Brain microvascular endothelial cell (primary cell): ENCODE measurements around the gene YPEL4.

Source experiments
- DNase-seq: peaks from one replicate; pipeline ENCODE4 v3.0.0-alpha.2; 2020
- H3K27ac ChIP-seq: fragments of 250-450 bp; sonication (Bioruptor Pico); 2 replicates; pipeline ENCODE4 v1.5.1; 2020; ENCODE audit warnings: mild to moderate bottlenecking, moderate library complexity
- H3K27me3 ChIP-seq: fragments of 250-450 bp; sonication (Bioruptor Pico); replicated peaks from 2 replicates; pipeline ENCODE4 v1.5.1; 2020; ENCODE audit warnings: mild to moderate bottlenecking
- H3K36me3 ChIP-seq: fragments of 250-450 bp; sonication (Bioruptor Pico); replicated peaks from 2 replicates; pipeline ENCODE4 v1.5.1; 2020; ENCODE audit warnings: mild to moderate bottlenecking
- H3K4me3 ChIP-seq: 2 replicates; pipeline ENCODE4 v1.5.1; 2011; ENCODE audit warnings: low read depth, mild to moderate bottlenecking, control low read depth, low read length, moderate library complexity
- CTCF ChIP-seq: IDR thresholded peaks from 2 replicates; pipeline ENCODE4 v1.5.1; 2011; ENCODE audit warnings: low read depth, mild to moderate bottlenecking, moderate library complexity, low read length, control low read depth, inconsistent platforms; ENCODE audit errors: missing control alignments
- in situ Hi-C: cut with HindIII; loops from 2 replicates; pipeline ENCODE4 v1.10.0; 2017; ENCODE audit warnings: low sequenced_read_pairs, low pct_ligation_motif_present

Gene YPEL4

DNA sequence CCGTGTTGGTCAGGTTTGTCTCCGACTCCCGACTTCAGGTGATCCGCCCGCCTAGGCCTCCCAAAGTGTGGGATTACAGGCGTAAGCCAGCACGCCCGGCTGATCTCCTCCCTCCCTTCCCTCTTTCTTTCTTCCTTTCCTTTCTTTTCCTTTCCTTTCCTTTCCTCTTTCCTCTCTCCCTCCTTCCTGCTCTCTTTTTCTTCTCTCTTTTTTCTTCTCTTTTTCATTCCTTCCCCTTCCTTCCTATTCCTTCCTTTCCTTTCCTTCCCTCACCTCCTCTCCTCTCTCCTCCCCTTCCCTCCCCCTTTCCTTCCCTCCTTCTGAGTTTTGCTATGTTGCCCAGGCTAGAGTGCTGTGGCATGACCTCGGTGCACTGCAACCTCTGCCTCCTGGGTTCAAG, 14.3 kb upstream of the YPEL4 start:
- Histone ChIP-seq H3K36me3 (peaks cover 28% of the 10 kb centered on the region), H3K27ac (no peak overlapping the region), H3K27me3 (no peaks in the 10 kb centered on the region), H3K4me3 (no peak overlapping the region)
- no peak for DNase-seq
- in situ Hi-C loops, result no loop called here
- no peak for TF ChIP-seq CTCF

- DNase-seq, result no peak
- H3K4me3 ChIP-seq, result no peak overlapping the region
- H3K27ac ChIP-seq, result no peak overlapping the region
- no peak for TF ChIP-seq CTCF
- H3K36me3 ChIP-seq, result peaks cover 28% of the 10 kb centered on the region
- in situ Hi-C loops, result no loop called here
- H3K27me3 ChIP-seq, result no peaks in the 10 kb centered on the region
Observed at GRCh38 chr11:57662893-57663292, 13.2 kb upstream of the YPEL4 start.

DNA sequence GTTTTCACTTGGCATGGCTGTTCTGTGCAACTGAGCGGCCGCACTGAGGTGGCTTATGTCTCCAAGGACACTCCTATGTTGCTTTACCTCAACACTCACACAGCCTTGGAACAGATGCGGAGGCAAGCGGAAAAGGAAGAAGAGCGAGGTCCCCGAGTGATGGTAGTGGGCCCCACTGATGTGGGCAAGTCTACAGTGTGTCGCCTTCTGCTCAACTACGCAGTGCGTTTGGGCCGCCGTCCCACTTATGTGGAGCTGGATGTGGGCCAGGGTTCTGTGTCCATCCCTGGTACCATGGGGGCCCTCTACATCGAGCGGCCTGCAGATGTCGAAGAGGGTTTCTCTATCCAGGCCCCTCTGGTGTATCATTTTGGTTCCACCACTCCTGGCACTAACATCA, 10.0 kb upstream of the YPEL4 start:
- in situ Hi-C loops, result no loop called here
- no peaks in the 10 kb centered on the region for H3K27me3 ChIP-seq
- no peak overlapping the region for H3K4me3 ChIP-seq
- H3K27ac ChIP-seq, result no peak overlapping the region
- DNase-seq, result no peak
- TF ChIP-seq CTCF, result no peak
- peaks cover 28% of the 10 kb centered on the region for H3K36me3 ChIP-seq

- TF ChIP-seq CTCF, result no peak
- in situ Hi-C loops, result no loop called here
- Histone ChIP-seq H3K27ac (no peak overlapping the region), H3K27me3 (no peaks in the 10 kb centered on the region), H3K4me3 (peak overlapping the region; percentile 91), H3K36me3 (peaks cover 28% of the 10 kb centered on the region)
- no peak for DNase-seq
Observed at GRCh38 chr11:57658023-57658361, 8.3 kb upstream of the YPEL4 start.

- Histone ChIP-seq H3K27me3 (no peaks in the 10 kb centered on the region), H3K4me3 (peak within 1 kb of the TSS; percentile 91), H3K27ac (peak within 1 kb of the TSS; percentile 71), H3K36me3 (peaks cover 25% of the 10 kb centered on the region)
- DNase-seq, result peak; percentile 100
- no peak for TF ChIP-seq CTCF
- in situ Hi-C loops, result no loop called here
Observed at GRCh38 chr11:57657194-57658022, 7.7 kb upstream of the YPEL4 start, which contains the start of gene CLP1. Gene CLP1 (plus strand): TSS chr11:57657762. CDS start chr11:57659477, 1,715 bp downstream.

DNA sequence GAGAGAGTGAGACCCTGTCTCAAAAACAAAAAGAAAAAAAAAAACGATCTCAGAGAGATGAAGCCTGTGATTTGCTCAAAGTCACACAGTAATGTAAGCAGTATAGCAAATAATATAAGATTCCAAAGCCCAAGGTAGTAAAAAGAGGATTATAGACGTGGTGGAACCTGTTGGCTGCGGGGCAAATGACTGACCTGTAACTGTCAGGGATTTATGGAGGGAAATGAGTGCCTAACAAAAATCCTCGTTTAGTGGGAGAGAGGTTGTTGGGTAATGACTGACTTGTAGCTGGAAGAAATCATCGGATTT, 7.1 kb upstream of the YPEL4 start:
- TF ChIP-seq CTCF, result no peak
- no peak for DNase-seq
- H3K27ac ChIP-seq, result peak overlapping the region; percentile 71
- in situ Hi-C loops, result no loop called here
- H3K27me3 ChIP-seq, result no peaks in the 10 kb centered on the region
- peaks cover 20% of the 10 kb centered on the region for H3K36me3 ChIP-seq
- peak overlapping the region; percentile 91 for H3K4me3 ChIP-seq
